ENCODE results near the gene RCC2.

DNA sequence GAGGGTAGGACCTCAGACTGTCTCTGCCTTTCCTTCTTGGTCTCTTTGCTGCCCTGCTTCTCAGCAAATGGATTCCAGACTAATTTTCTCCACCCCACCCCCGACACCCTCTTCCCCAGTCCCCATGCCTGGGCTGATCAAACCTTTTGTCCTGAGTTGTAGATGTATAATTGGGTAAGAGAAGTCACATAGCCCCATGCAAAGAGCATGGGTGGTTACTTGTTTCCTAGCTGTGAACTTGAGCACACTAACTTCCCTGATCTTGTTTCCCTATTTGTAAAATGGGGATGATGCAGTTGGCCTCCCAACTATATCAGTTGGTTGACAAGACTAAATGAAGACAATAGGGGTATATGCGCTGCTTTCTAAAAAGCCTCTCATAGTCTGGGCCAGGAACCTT is 58.3 kb downstream of the RCC2 start:
- TF ChIP-seq, protein P1, sequence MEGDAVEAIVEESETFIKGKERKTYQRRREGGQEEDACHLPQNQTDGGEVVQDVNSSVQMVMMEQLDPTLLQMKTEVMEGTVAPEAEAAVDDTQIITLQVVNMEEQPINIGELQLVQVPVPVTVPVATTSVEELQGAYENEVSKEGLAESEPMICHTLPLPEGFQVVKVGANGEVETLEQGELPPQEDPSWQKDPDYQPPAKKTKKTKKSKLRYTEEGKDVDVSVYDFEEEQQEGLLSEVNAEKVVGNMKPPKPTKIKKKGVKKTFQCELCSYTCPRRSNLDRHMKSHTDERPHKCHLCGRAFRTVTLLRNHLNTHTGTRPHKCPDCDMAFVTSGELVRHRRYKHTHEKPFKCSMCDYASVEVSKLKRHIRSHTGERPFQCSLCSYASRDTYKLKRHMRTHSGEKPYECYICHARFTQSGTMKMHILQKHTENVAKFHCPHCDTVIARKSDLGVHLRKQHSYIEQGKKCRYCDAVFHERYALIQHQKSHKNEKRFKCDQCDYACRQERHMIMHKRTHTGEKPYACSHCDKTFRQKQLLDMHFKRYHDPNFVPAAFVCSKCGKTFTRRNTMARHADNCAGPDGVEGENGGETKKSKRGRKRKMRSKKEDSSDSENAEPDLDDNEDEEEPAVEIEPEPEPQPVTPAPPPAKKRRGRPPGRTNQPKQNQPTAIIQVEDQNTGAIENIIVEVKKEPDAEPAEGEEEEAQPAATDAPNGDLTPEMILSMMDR (IDR thresholded peaks at IDR 0.05; ENCODE audit: extremely low read depth in 1 of 2, insufficient read depth in 1 of 2, low read depth in 1 of 2, low read length in 2 of 2), result no peak
- TF ChIP-seq POLR2AphosphoS5 (IDR thresholded peaks at IDR 0.05; ENCODE audit: insufficient read depth, low read depth, low read length) (no peak), GATA2 (IDR thresholded peaks at IDR 0.05; ENCODE audit: insufficient read depth, insufficient read length, low read depth, low read length) (no peak)
